SH-SY5Y (cell line): Measurements from ENCODE around the gene WWOX.

Experiments
- GATA2 ChIP-seq: IDR thresholded peaks from 2 replicates; pipeline ENCODE4 v1.6.1; 2011; ENCODE audit warnings: mild to moderate bottlenecking, low read depth, low read length
- GATA3 ChIP-seq: IDR thresholded peaks from 2 replicates; pipeline ENCODE4 v1.6.1; 2011; ENCODE audit warnings: low read depth, mild to moderate bottlenecking, low read length, moderate library complexity

DNA sequence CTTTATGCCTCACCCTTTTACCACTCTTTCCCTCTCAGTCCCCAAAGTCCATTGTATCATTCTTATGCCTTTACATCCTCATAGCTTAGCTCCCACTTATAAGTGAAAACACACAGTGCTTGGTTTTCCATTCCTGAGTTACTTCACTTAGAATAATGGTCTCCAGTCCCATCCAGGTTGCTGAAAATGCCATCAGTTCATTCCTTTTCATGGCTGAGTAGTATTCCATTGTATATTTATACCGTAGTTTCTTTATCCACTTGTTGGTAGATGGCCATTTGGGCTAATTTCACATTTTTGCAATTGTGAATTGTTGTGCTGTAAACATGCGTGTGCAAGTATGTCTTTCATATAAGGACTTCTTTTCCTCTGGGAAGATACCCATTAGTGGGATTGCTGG, 597.3 kb downstream of the WWOX start:
- no peak for TF ChIP-seq GATA2
- TF ChIP-seq GATA3: no peak
